Left lobe of liver (tissue), 2 donors: ENCODE data around the gene PPM1E. TPM values are rescaled to one million over a fixed set of nuclear protein-coding genes. Genes with fewer than 3 reads are reported as not detected.
"Not testable (repeated sequence)": the region's sequence is repeated elsewhere in the genome, so short reads cannot be mapped to it uniquely, and the experiment has no call there.

Source experiments
- ATAC-seq: fragments of 200-7000 bp; cut with Tn5 transposase; one replicate; pipeline ENCODE4 v1.9.1; 2020; ENCODE audit warnings: mild to moderate bottlenecking, moderate library complexity
- DNase-seq: peaks from one replicate; pipeline ENCODE4 v3.0.0-alpha.2; 2020; ENCODE audit warnings: low spot score
- total RNA-seq: library from RNA; stranded (reverse); gene quantifications from one replicate; pipeline ENCODE4 v1.2.1, GENCODE V29; 2021
- donor health status: DM: no; HTN: no; CAD: no; lungs with moderate emphysema.
- donor health status: DM: no; HTN: yes; CAD: no.

The PPM1E gene
- total RNA-seq, 1 donor from 2014 or later, result 0.83 TPM

GRCh38 chr17:58837699-58838098 is 82.0 kb downstream of the PPM1E start:
- ATAC-seq (no peak), DNase-seq (no peak)

GRCh38 chr17:58840820-58841612 is 85.4 kb downstream of the PPM1E start:
- DNase-seq (no peak), ATAC-seq (no peak)

- not testable (repeated sequence) for DNase-seq, ATAC-seq
Observed at GRCh38 chr17:58846413-58846812, 90.8 kb downstream of the PPM1E start.

- not testable (repeated sequence) for ATAC-seq, DNase-seq
Observed at GRCh38 chr17:58850106-58850505, 94.5 kb downstream of the PPM1E start.

GRCh38 chr17:58865301-58865700 is 109.6 kb downstream of the PPM1E start:
- no peak for ATAC-seq
- DNase-seq, result no peak

- ATAC-seq, result no peak
- no peak for DNase-seq
Observed at GRCh38 chr17:58870747-58871146, 115.1 kb downstream of the PPM1E start.

GRCh38 chr17:58873926-58874325 is 118.3 kb downstream of the PPM1E start:
- ATAC-seq, result no peak

GRCh38 chr17:58875261-58875660 is 119.6 kb downstream of the PPM1E start:
- ATAC-seq (no peak), DNase-seq (no peak)

More at GRCh38 chr17:58873926-58874325, 118.3 kb downstream of the PPM1E start:
- no peak for DNase-seq

GRCh38 chr17:58884161-58884560 is 128.5 kb downstream of the PPM1E start:
- DNase-seq (no peak), ATAC-seq (no peak)

- no peak for DNase-seq
Observed at GRCh38 chr17:58886514-58886913, 130.9 kb downstream of the PPM1E start.

GRCh38 chr17:58889928-58890327 is 134.3 kb downstream of the PPM1E start:
- ATAC-seq (no peak), DNase-seq (no peak)

More at GRCh38 chr17:58886514-58886913, 130.9 kb downstream of the PPM1E start:
- no peak for ATAC-seq

GRCh38 chr17:58899191-58899590 is 143.5 kb downstream of the PPM1E start:
- ATAC-seq (no peak), DNase-seq (no peak)

- ATAC-seq (no peak), DNase-seq (no peak)
Observed at GRCh38 chr17:58902322-58902721, 146.7 kb downstream of the PPM1E start.

GRCh38 chr17:58911741-58912343 is 156.2 kb downstream of the PPM1E start:
- DNase-seq (no peak), ATAC-seq (no peak)

- DNase-seq (no peak), ATAC-seq (no peak)
Observed at GRCh38 chr17:58913552-58913951, 157.9 kb downstream of the PPM1E start.

GRCh38 chr17:58913971-58914769 is 158.5 kb downstream of the PPM1E start:
- DNase-seq (no peak), ATAC-seq (peak; percentile 82)

- DNase-seq, result no peak
- ATAC-seq, result no peak
Observed at GRCh38 chr17:58917228-58917627, 161.6 kb downstream of the PPM1E start.

GRCh38 chr17:58918072-58918471 is 162.4 kb downstream of the PPM1E start:
- DNase-seq (no peak), ATAC-seq (no peak)

- ATAC-seq (no peak), DNase-seq (no peak)
Observed at GRCh38 chr17:58918884-58919283, 163.2 kb downstream of the PPM1E start.

GRCh38 chr17:58920773-58921172 is 165.1 kb downstream of the PPM1E start:
- ATAC-seq (no peak), DNase-seq (no peak)

GRCh38 chr17:58932956-58933355 is 177.3 kb downstream of the PPM1E start:
- ATAC-seq (no peak), DNase-seq (no peak)

- ATAC-seq (no peak), DNase-seq (no peak)
Observed at GRCh38 chr17:58936295-58936694, 180.6 kb downstream of the PPM1E start.
